ENCODE data around the gene CKMT2. TPM values are rescaled to one million over a fixed set of nuclear protein-coding genes. Genes with fewer than 3 reads are reported as not detected.

The CKMT2 gene
- total and polyA plus RNA-seq, 2 donors (not counting 1 experiment from before 2014, with no cell fraction given), result 1.9 to 19.3 TPM

DNA sequence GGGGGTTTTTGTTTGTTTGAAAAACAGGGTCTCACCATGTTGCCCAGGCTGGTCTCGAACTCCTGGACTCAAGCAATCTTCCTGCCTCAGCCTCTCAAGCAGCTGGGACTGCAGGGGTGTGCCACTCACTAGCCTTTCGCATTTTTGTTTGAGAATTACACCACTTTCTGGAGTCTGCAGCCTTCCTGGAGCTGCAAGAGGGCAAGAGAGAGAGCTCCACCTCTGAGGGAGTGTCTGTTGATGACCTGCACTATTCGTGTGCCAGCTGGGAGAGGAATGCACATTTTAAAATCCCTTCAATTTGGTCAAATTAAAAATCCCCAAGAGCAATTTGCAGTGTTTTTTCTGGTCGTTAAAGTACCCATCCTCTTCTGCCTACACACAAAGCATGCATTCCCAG lies 5.0 kb upstream of the CKMT2 start:
- H3K4me1 ChIP-seq (ENCODE audit: control insufficient read depth, extremely low read depth, insufficient read depth, low read length), result peaks cover 7% of the 10 kb centered on the region
- no peak overlapping the region for H3K4me2 ChIP-seq (ENCODE audit: extremely low read depth, insufficient read depth, low read length)
- DNase-seq (ENCODE audit: low read depth in 2 of 2), result no peak
- H3K79me2 ChIP-seq (ENCODE audit: control insufficient read depth, insufficient read depth, low read length), result no peaks in the 10 kb centered on the region
- H3K9me3 ChIP-seq (ENCODE audit: control insufficient read depth, insufficient read depth, low read depth, low read length), result no peaks in the 10 kb centered on the region
- H3K27ac ChIP-seq (ENCODE audit: insufficient read depth, low read length), result no peak overlapping the region
- H3K9ac ChIP-seq (ENCODE audit: insufficient read depth, low read length), result no peak overlapping the region
- H3K36me3 ChIP-seq (ENCODE audit: control insufficient read depth, insufficient read depth, low read length), result peaks cover 1% of the 10 kb centered on the region
- no peak for TF ChIP-seq EZH2 (IDR thresholded peaks at IDR 0.05; ENCODE audit: low read length, missing control alignments)
- TF ChIP-seq, protein P1, sequence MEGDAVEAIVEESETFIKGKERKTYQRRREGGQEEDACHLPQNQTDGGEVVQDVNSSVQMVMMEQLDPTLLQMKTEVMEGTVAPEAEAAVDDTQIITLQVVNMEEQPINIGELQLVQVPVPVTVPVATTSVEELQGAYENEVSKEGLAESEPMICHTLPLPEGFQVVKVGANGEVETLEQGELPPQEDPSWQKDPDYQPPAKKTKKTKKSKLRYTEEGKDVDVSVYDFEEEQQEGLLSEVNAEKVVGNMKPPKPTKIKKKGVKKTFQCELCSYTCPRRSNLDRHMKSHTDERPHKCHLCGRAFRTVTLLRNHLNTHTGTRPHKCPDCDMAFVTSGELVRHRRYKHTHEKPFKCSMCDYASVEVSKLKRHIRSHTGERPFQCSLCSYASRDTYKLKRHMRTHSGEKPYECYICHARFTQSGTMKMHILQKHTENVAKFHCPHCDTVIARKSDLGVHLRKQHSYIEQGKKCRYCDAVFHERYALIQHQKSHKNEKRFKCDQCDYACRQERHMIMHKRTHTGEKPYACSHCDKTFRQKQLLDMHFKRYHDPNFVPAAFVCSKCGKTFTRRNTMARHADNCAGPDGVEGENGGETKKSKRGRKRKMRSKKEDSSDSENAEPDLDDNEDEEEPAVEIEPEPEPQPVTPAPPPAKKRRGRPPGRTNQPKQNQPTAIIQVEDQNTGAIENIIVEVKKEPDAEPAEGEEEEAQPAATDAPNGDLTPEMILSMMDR (conservative IDR thresholded peaks at IDR 0.05 in 1 of 2, IDR thresholded peaks at IDR 0.05 in 1 of 2; ENCODE audit: low read depth in 1 of 2, low read length in 2 of 2), result no peak
- no peak overlapping the region for H2AFZ ChIP-seq (ENCODE audit: low read length)
- no peaks in the 10 kb centered on the region for H3K27me3 ChIP-seq (ENCODE audit: control insufficient read depth, insufficient read depth, low read length)
- H3K4me3 ChIP-seq (replicated peaks in 1 of 4; ENCODE audit: control extremely low read depth in 1 of 4, insufficient read depth in 1 of 4, low read depth in 3 of 4, low read length in 4 of 4), result no peak overlapping the region
- no peaks in the 10 kb centered on the region for H4K20me1 ChIP-seq (ENCODE audit: control insufficient read depth, extremely low read depth, insufficient read depth, low read length)

- H4K20me1 ChIP-seq (ENCODE audit: control insufficient read depth, extremely low read depth, insufficient read depth, low read length), result no peaks in the 10 kb centered on the region
- no peaks in the 10 kb centered on the region for H3K9me3 ChIP-seq (ENCODE audit: control insufficient read depth, insufficient read depth, low read depth, low read length)
- no peak overlapping the region for H3K4me3 ChIP-seq (replicated peaks in 1 of 4; ENCODE audit: control extremely low read depth in 1 of 4, insufficient read depth in 1 of 4, low read depth in 3 of 4, low read length in 4 of 4)
- no peak overlapping the region for H3K9ac ChIP-seq (ENCODE audit: insufficient read depth, low read length)
- H3K27me3 ChIP-seq (ENCODE audit: control insufficient read depth, insufficient read depth, low read length), result no peaks in the 10 kb centered on the region
- H3K4me1 ChIP-seq (ENCODE audit: control insufficient read depth, extremely low read depth, insufficient read depth, low read length), result peaks cover 7% of the 10 kb centered on the region
- H3K36me3 ChIP-seq (ENCODE audit: control insufficient read depth, insufficient read depth, low read length), result peaks cover 1% of the 10 kb centered on the region
- no peaks in the 10 kb centered on the region for H3K79me2 ChIP-seq (ENCODE audit: control insufficient read depth, insufficient read depth, low read length)
- DNase-seq (ENCODE audit: low read depth in 2 of 2), result no peak
- no peak overlapping the region for H3K4me2 ChIP-seq (ENCODE audit: extremely low read depth, insufficient read depth, low read length)
- no peak overlapping the region for H2AFZ ChIP-seq (ENCODE audit: low read length)
- TF ChIP-seq, protein P1 (conservative IDR thresholded peaks at IDR 0.05 in 1 of 2, IDR thresholded peaks at IDR 0.05 in 1 of 2; ENCODE audit: low read depth in 1 of 2, low read length in 2 of 2), result no peak
- no peak for TF ChIP-seq EZH2 (IDR thresholded peaks at IDR 0.05; ENCODE audit: low read length, missing control alignments)
- H3K27ac ChIP-seq (ENCODE audit: insufficient read depth, low read length), result no peak overlapping the region
Observed at GRCh38 chr5:81230416-81230815, 2.7 kb upstream of the CKMT2 start.

- Histone ChIP-seq H3K27ac (ENCODE audit: insufficient read depth, low read length) (peak overlapping the region; percentile 40), H2AFZ (ENCODE audit: low read length) (peak overlapping the region; percentile 53), H3K4me3 (replicated peaks in 1 of 4; ENCODE audit: control extremely low read depth in 1 of 4, insufficient read depth in 1 of 4, low read depth in 3 of 4, low read length in 4 of 4) (peak overlapping the region in 1 of 4 experiments; percentile 49), H3K79me2 (ENCODE audit: control insufficient read depth, insufficient read depth, low read length) (no peaks in the 10 kb centered on the region), H3K4me1 (ENCODE audit: control insufficient read depth, extremely low read depth, insufficient read depth, low read length) (peaks cover 7% of the 10 kb centered on the region), H3K9me3 (ENCODE audit: control insufficient read depth, insufficient read depth, low read depth, low read length) (no peaks in the 10 kb centered on the region), H3K9ac (ENCODE audit: insufficient read depth, low read length) (no peak overlapping the region), H3K4me2 (ENCODE audit: extremely low read depth, insufficient read depth, low read length) (peak overlapping the region; percentile 65), H3K36me3 (ENCODE audit: control insufficient read depth, insufficient read depth, low read length) (peaks cover 1% of the 10 kb centered on the region), H3K27me3 (ENCODE audit: control insufficient read depth, insufficient read depth, low read length) (no peaks in the 10 kb centered on the region), H4K20me1 (ENCODE audit: control insufficient read depth, extremely low read depth, insufficient read depth, low read length) (no peaks in the 10 kb centered on the region)
- peak in 1 of 2 donors; percentile 65 for DNase-seq (ENCODE audit: low read depth in 2 of 2)
- no peak for TF ChIP-seq EZH2 (IDR thresholded peaks at IDR 0.05; ENCODE audit: low read length, missing control alignments)
- TF ChIP-seq, protein P1 (conservative IDR thresholded peaks at IDR 0.05 in 1 of 2, IDR thresholded peaks at IDR 0.05 in 1 of 2; ENCODE audit: low read depth in 1 of 2, low read length in 2 of 2), result no peak
Observed at GRCh38 chr5:81232464-81233079, 550 bp upstream of the CKMT2 start.

All from fibroblast of lung (primary cell).